PC-9 (cell line): Measurements from ENCODE around the gene ZNRF3.

Experiments used
- CTCF ChIP-seq: fragments of 200-600 bp; sonication (generic); conservative IDR thresholded peaks from 2 replicates; pipeline ENCODE4 v1.6.1; 2017; ENCODE audit warnings: mixed run types, antibody characterized with exemption, mild to moderate bottlenecking, moderate library complexity
- EZH2 ChIP-seq: fragments of 200-600 bp; sonication (generic); IDR thresholded peaks from 2 replicates; pipeline ENCODE4 v1.8.0; 2017; ENCODE audit warnings: antibody characterized with exemption, low read depth

GRCh38 chr22:29078869-29079207 is 195.5 kb downstream of the ZNRF3 start:
- no peak for TF ChIP-seq CTCF
- no peak for TF ChIP-seq EZH2
